Loucy (cell line): ENCODE results near the gene CHN2.

Experiments used
- EZH2phosphoT487 ChIP-seq: fragments of 200-600 bp; IDR thresholded peaks from 2 replicates; pipeline ENCODE4 v1.6.1; 2018; ENCODE audit warnings: antibody characterized with exemption, mild to moderate bottlenecking, moderate library complexity, borderline replicate concordance
- TF ChIP-seq, protein P1 (sequence below): fragments of 200-600 bp; sonication (generic); conservative IDR thresholded peaks from 2 replicates; pipeline ENCODE4 v1.5.1; 2014; ENCODE audit warnings: mild to moderate bottlenecking, antibody characterized with exemption, low read length

DNA sequence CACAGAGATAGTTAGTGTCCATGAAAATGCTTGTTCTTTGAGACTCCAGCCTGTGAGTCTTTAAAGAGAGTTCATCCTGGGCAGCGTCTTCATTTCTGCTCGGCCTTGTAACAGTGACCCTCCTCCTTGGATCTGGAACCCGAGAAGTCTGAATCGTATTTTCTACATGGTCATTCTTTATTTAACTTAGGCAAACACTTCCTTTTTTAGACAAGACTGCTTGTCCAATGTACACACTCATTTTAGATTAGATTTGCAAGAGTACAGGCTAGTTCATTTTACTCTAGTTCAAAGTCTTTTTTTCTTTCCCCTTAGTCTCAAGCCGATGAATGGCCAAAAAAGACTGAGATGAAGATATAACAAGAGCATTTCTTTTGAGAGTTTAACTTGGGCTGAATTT is 133.5 kb downstream of the CHN2 start:
- TF ChIP-seq, protein P1, sequence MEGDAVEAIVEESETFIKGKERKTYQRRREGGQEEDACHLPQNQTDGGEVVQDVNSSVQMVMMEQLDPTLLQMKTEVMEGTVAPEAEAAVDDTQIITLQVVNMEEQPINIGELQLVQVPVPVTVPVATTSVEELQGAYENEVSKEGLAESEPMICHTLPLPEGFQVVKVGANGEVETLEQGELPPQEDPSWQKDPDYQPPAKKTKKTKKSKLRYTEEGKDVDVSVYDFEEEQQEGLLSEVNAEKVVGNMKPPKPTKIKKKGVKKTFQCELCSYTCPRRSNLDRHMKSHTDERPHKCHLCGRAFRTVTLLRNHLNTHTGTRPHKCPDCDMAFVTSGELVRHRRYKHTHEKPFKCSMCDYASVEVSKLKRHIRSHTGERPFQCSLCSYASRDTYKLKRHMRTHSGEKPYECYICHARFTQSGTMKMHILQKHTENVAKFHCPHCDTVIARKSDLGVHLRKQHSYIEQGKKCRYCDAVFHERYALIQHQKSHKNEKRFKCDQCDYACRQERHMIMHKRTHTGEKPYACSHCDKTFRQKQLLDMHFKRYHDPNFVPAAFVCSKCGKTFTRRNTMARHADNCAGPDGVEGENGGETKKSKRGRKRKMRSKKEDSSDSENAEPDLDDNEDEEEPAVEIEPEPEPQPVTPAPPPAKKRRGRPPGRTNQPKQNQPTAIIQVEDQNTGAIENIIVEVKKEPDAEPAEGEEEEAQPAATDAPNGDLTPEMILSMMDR = no peak
- no peak for TF ChIP-seq EZH2phosphoT487
